GM12892 (cell line): Measurements from ENCODE around the gene BLCAP.

Experiments used
- DNase-seq: peaks from one replicate; pipeline ENCODE4 v3.0.0; 2011; ENCODE audit not compliant: insufficient read length
- FAIRE-seq: peaks from 2 replicates; lab custom pipeline; 2011; peaks lifted over from hg19 to GRCh38; lab: Jason Lieb, UNC
- POLR2A ChIP-seq: IDR thresholded peaks from 2 replicates; pipeline ENCODE4 v1.6.1; 2011; ENCODE audit warnings: low read depth, low read length, control low read depth
- POLR2AphosphoS5 ChIP-seq: IDR thresholded peaks from 2 replicates; pipeline ENCODE4 v1.6.1; 2011; ENCODE audit warnings: low read depth, low read length, control low read depth
- TAF1 ChIP-seq: IDR thresholded peaks from 2 replicates; pipeline ENCODE4 v1.6.1; 2011; ENCODE audit warnings: low read depth, mild to moderate bottlenecking, control low read depth, low read length, borderline replicate concordance

Gene BLCAP

GRCh38 chr20:37533154-37533715 is 5.6 kb upstream of the BLCAP start:
- FAIRE-seq = no peak
- TF ChIP-seq TAF1 (no peak), POLR2AphosphoS5 (no peak), POLR2A (no peak)
- no peak for DNase-seq

GRCh38 chr20:37531856-37532255 is 4.2 kb upstream of the BLCAP start:
- TF ChIP-seq POLR2A (no peak), POLR2AphosphoS5 (no peak), TAF1 (no peak)
- DNase-seq = no peak
- FAIRE-seq = no peak

GRCh38 chr20:37530696-37531095 is 3.0 kb upstream of the BLCAP start:
- FAIRE-seq (no peak), DNase-seq (no peak)
- TF ChIP-seq POLR2AphosphoS5 (no peak), POLR2A (no peak), TAF1 (no peak)

- TF ChIP-seq POLR2A = no peak
- TF ChIP-seq TAF1 = no peak
- no peak for TF ChIP-seq POLR2AphosphoS5
- FAIRE-seq (no peak), DNase-seq (no peak)
Measured at GRCh38 chr20:37529968-37530600, 2.4 kb upstream of the BLCAP start.

- FAIRE-seq = no peak
- no peak for DNase-seq
- TF ChIP-seq POLR2AphosphoS5 (no peak), POLR2A (no peak), TAF1 (no peak)
Measured at GRCh38 chr20:37529214-37529967, 1.7 kb upstream of the BLCAP start.

GRCh38 chr20:37528446-37529213 is 954 bp upstream of the BLCAP start:
- DNase-seq = no peak
- no peak for FAIRE-seq
- TF ChIP-seq POLR2A (no peak), POLR2AphosphoS5 (no peak; the same call in 1 of the 2 replicates), TAF1 (no peak)

GRCh38 chr20:37526839-37527637 is 638 bp downstream of the BLCAP start:
- DNase-seq (no peak), FAIRE-seq (no peak)

GRCh38 chr20:37526238-37526838 is 1.3 kb downstream of the BLCAP start:
- no peak for TF ChIP-seq POLR2A
- TF ChIP-seq POLR2AphosphoS5 = no peak
- TF ChIP-seq TAF1 = no peak
- FAIRE-seq (peak; percentile 76), DNase-seq (no peak)

More at GRCh38 chr20:37526839-37527637, 638 bp downstream of the BLCAP start:
- TF ChIP-seq POLR2AphosphoS5 (no peak), TAF1 (no peak), POLR2A (no peak)

GRCh38 chr20:37525810-37526209 is 1.9 kb downstream of the BLCAP start:
- TF ChIP-seq TAF1 (no peak), POLR2A (no peak), POLR2AphosphoS5 (no peak)

More at GRCh38 chr20:37525810-37526209, 1.9 kb downstream of the BLCAP start:
- DNase-seq = no peak
- no peak for FAIRE-seq
